DMS53 treated with DMSO at 0.1 percent for 48 hours (cell line): Measurements from ENCODE around the gene MRPL54.
A peak's percentile ranks its signal among the peaks of the same experiment; 100 is the strongest.

Source experiments
- DNase-seq: peaks from one replicate; lab custom pipeline; 2025; ENCODE audit not compliant: unreplicated experiment; lab: John Stamatoyannopoulos, UW

MRPL54 gene

DNA sequence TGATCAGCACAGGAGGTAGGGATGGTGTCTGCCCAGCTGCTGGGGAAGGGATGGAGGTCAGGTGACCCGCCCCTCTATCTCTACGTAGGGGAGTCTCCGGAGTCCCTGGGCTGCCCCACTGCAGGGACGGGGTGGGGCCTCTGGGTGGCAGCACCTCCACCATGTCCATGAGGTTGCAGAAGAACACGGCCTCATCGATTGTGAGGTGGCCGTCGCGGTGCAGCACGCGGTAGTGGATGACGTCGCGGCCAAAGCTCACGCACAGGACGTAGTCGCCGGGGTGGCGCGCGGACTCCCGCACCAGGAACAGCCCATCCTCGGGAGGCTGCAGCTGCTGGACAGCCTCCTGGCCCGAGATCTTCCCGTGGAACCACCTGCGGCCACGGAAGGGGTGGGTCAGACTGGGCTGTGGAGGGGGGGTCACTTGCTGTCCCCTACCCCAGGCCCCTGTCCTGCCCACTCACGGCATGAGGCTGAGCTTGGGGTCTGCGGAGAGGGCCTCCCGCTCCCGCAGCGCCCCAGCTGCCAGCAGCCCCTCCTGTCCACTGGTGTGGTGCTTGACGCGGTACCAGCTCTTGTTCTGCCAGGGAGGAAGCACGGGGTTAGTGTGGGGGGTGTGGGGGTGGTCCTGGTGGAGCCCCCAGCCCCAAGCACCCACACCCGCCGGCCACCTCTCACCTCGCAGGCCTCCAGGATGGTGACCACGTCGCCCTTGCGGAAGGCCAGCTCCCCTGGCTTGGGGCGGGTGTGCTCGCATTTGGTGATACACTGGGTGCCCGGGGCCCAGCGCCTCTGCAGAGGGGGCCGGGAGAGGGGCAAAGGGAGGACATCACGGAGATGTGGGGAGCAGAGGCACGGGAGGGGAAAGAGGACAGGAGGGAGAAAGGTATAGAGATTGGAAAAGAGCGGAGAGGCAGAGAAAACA, 21.4 kb downstream of the MRPL54 start:
- DNase-seq, result peak; percentile 3

DNA sequence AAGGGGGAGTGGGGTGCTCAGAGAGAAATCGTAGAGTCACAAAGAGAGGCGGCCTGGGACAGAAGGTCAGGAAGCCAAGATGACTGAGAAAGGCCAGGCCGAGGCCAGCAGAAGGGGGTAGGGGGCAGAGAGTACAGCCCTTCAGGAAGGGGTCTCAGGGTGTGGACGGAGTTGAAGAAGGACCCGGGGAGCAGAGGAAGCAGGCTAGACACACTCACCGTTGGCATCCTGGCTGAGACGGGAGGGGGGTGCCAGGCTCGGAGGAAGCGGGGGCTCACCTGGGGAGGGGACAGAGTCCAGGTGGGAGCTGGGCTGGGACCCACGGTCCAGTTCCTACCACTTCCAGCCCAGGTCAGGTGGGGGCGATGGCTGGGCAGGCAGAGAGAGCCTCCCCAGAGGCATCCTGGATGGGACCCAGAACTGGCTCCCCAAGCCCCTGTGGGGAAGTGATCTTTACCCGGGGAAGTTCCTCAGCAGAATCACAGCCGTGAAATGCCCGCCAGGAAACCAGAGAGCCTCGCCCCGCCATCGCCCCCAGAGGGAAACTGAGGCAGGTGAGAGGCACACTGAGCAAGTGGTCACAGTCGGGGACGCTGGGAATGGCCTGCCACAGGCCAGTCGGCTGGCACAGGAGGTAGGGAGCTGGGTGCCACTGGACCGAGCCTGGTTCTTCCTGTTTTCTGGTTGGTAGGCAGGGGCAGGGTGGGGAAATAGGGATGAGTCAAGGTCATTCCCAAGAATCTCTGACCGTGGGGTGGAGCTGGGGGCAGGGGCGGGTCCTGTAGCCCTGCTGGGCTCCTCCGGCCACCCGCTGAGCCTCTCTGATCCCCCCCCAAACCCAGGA, 22.3 kb downstream of the MRPL54 start:
- no peak for DNase-seq

DNA sequence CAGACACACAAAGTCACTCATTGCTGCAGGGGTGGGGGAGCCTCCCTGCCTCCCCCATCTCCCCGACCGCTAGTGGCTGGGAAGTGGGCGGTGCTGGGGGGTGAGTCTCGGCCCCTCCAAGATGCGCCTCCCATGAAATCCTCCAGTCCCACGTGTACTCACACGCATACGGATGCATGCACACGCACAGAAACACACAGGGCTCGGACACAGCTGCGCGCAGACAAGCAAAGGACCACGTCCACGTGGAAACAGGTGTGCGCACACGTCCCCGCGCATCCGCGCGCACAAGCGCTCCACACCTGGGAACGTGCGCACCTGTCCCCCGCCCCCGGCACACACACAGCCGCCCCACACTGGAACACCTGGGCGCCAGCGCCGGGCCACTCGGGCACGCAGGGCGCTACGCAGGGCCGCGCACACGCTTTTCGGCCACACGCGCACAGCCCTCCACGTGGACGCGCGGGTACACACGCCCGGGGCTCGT, 23.0 kb downstream of the MRPL54 start:
- no peak for DNase-seq

DNA sequence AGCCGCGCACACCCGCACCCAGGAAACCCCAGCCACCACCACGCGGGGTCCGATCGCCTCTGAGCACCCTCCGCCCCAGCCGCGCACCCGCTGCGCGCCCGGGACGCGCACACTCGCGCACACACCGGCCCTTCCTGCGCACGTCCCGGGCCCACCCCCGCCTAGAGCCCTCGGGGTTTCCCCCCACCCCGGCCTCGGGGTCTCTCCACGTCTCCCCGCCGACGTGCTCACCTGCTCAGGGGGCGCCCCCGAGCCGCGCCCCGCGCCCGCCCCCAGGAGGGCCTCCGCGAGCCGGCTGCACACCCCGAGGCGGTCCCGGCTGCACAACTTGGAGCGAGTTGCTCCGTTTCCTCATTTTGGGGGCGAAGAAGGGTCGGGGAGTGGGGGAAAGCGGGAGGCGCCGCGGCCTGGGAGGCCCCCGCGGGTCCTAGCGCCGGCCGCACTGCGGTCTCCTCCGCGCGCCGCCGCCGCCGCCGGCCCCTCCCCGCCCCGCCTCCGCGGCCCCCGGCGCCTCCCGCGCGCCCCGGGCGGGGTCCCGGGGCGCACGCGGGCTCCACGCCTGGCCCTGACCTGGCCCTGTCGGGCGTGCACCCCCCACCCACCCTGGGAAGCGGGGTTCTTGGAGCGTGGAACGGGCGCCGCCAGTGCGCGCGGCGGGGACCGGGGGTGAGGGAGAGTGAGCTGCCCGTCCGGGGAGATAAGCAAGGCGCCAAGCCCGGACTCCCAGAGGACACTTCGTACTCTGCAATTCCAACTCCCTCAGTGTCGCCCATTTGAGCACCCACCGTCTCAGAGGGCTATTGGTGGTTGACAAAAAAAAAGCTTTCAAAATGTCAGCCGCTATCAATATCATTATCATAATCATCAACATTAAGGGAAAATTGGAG, 23.7 kb downstream of the MRPL54 start, which contains the start of gene MATK:
TSS of gene MATK (minus strand) at position 444 of the 887 bp plus-strand sequence. CDS start 1,246 bp downstream, outside the sequence.
- DNase-seq, result no peak

DNA sequence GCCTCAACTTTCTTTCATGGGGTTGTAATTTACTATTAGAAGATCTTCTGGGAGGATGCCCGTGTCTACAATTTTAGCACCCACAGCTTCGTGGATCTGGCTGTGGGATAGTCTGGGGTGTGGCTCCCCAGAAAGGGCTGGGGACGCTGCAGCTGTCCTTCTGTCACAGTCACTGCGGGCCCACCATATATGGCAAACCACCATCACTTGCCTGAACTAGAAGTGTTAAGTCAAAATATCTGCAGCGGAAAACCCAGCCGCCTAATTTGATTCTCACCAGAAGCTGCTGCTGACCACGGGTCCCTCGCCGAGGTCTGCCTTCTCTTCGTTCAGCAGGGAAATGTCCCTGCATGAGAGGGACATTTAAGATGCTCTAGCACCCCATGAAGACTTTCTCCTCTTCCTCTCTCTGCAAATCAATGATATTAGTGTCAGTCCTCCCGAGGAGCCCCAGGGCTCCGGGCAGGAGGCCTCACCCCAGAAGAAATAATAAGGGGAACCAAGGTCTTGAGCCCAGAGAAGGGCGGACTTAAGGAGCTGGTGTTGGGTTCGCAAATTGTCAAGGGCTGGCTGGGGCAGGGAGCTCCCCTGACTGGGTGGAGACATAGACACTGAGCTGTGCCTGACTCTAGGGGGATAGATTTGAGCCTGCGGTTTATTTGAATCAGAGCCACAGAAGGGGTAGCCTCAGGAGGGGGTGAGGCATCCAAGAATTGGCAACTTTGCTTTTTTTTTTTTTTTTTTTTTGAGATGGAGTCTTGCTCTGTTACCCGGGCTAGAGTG, 26.7 kb downstream of the MRPL54 start:
- DNase-seq, result no peak

DNA sequence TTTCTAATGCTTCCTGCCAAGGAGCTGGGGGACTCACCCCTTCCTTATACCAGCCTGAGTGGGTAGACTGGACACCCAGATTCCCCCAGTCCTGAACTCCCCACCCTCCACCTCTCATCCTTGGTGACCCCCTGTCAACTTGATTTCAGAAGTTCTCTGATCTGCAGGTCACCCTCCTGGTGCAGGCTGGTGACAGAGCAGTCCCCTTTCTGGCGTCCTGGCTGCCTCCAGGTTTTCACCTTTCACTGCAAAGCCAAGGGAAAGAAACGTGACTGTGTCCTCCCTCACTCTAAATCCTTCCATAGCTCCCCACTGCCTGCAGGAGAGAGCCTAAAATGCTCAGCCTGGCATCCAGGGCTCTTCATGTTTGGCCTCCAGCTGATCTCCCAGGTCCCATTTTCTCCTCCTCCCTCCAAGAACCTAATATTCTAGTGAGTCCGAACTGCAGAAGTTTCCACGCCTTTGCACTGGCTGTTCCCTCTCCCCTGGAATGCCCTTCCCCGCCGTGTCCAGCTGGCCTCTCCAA, 27.8 kb downstream of the MRPL54 start:
- no peak for DNase-seq

DNA sequence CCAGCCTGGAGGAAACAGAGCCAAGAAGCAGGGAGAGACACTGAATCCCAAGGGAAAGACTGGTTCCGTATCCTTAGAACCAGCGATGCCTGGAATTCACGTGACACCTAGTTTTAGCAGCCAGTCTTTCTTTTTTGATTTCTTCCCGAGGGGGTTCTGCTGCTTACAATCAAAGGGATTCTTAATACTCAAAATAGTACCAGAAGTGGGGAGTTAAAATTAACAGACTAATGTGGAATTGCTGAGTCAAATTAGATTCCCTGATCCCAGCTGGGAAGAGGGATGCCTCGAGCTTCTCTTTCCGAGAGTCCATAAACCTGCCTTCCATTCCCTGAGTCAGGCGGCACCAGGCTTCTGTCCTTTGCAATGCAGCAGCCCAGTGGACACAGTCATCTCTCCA, 28.5 kb downstream of the MRPL54 start:
- no peak for DNase-seq

DNA sequence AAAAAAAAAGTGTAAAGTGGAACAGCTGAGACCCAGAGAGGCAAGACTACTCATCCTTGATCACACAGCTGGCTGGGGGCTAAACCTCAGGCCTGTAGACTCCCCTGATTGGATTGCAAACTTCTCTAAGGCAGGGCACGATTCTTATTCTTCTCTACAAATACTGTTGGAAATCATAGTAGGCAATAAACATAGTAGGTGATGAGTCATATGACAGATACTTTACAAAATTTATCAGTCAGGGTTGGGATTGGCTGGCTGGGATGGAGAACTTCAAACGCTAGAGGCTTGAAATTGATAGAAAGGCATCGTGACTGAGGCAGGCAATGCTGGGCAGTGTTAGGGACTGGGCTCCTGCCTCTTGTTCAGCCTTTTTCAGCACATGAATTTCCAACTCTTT, 29.6 kb downstream of the MRPL54 start:
- no peak for DNase-seq

DNA sequence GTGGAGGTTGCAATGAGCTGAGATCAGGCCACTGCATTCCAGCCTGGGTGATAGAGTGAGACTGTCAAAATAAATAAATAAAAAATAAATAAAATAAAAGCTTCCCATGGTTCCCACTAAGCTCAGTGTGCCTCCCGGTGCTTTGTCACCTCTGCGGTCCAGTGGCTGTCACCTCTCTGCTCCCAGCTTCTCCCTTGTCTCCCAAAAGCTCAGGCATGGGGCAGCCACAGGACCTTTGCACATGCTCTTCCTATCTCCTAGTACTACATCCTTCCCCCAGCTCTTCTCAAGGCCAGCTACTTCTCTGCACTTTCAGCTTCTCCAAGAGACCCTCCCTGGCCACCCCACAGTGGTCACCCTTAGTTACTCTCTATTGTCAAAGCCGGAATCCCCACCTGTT, 31.3 kb downstream of the MRPL54 start:
- no peak for DNase-seq

DNA sequence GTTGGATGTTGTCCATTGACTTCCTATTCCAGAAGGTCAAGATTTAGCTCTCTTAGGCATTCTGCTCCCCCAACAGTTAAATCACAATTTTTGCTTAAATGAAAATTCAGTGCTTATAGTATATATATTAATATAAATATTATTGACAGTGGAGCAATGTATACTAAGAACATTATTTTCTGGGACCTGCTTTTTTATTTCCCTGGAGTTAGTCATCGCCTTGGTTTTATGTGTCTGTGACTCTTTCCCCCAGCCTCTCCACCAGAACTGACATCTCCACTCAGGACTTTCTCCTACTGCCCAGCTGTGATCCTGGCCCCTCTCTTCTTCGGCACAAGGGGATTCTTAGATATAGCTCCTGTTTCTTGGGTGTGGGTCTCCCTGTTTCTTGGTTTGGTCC, 33.9 kb downstream of the MRPL54 start:
- no peak for DNase-seq

DNA sequence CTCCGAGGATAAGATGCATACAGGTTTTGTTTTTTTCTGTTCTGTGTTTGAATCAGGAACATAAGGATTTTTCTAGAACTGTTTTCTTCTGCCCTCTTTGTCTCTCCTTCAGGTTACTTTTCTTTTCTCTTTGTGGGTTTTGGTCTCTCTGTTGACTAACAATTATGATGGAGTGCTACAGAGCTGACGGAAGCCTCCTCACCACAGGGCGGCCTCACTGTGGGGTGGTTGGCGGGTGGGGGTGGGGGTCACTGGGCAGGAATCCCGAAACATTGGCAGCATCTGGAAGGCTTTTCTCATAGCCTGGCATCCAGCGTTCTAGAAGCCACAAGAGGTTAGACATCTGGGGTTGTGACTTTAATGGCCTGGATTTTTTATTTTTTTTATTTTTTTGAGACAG, 35.7 kb downstream of the MRPL54 start:
- DNase-seq, result no peak

DNA sequence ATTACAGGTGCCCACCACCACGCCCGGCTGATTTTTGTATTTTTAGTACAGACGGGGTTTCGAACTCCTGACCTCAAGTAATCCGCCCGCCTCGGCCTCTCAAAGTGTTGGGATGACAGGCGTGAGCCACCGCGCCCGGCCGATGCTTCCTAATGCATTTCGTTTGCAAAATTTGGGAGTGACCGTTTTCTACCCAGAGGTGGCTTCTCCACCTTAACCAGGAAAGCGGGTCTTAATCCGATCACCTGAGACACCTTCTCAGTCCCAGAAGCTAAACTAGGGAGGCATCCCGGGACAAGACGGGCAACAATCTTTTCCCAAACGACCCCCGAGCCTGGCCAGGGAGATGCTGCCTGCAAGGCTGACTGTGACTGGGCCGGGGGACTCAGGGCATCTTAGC, 38.5 kb downstream of the MRPL54 start:
- DNase-seq, result no peak

DNA sequence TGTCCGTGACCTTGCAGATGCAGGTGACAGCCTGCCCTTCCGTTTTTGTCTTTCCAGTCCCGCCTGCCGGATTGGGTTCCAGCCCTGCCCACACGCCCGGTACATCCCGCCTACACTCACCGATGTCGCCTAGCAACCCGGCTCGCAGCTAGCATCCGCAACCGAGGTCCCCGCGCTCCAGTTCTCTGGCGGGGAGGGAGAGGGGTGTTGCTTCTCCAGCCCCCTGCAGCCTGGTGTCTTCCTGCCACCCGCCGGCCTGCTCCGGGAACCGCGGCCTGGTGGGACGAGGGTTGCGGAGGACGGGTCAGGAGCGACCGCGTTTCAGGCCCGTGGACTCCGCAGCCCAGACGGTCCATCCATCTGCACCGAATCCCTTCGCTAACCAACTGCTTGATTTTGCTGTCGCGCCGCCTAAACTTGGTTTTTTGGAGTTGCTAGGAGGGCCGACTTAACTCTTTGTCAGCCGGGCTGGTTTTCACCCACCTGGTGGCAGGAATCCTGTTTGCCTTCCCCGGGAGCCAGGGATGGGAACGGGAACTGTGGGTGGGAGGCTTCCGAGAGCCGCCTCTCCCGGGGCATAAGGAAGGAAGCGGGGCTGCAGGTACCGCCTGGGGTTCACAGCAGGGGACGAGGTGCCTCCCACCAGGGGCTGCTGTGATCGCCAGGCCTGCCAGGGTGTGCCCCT, 39.1 kb downstream of the MRPL54 start:
- no peak for DNase-seq

DNA sequence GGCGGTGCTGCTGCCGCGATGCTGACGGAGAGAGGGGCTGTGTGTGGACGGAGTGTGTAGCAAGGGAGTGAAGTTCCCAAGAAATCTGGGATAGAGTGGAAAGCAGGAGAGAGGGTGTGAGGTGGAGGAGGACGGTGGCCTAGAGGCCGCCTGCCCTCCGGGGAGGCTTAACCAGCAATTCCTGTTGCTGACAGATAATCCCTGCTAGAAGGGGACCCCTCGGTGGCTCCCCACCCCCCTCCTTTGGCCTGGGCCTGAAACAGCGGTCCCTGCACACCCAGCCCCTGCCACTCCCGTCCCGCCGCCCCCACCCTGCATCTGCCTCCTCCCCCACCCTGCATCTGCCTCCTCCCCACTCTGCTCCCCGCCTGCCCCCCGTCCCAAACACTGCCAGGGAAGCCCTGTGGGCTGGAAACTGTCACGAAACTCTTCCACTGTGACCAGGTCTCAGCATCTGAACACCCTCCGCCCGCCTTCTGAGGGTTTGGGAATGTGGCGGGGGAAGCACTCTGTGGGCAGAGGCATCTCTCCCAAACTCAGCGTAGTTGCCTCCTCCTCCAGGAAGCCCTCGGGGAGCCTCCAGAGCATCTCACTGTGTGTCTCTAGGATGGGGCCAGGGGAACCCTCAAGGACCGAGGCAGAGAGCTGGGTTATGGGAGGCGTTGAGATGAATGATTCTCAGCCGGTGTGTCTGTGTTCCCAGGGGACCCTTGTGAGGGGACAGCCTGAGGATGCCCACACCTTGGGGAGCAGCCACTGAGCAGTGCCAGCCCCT, 40.8 kb downstream of the MRPL54 start:
- DNase-seq, result no peak

DNA sequence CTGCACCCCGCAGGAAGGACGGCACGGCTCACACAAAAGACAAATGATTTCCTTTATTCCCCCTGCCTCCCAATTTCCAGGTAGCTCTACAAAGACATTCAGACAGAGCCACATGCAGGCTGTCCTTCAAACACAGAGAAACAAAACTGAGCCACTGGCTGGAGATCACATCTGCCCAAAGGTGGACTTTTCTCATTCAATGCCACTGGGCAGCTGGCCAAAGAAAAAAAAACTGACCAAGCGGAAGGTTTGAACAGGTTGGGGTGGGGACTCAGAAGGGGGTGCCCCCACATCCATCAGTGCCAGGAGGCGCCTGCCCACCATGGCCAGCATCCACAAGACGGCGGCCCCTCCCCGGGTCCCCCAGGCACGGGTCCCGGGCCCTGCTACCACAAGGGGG, 41.5 kb downstream of the MRPL54 start:
- no peak for DNase-seq

DNA sequence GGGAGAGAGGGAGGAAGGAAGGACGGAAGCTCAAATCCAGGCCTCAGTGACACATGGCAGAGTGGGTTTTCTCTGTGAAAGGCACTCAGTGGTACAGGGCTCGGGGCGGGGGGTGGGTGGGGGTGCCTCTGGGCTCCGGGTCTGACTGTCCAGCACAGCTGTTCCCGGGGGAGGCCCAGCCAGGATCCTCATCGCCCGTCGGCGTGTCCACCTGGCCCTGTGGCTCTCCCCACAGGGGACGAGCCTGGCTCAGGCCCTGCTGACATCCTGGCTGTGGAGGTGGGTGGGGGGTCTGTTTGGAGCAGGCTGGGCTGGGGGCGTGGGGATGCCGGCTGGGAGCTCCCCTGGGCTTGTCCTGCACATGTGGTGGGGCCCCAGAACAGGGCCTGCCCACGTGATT, 41.9 kb downstream of the MRPL54 start:
- DNase-seq, result no peak

DNA sequence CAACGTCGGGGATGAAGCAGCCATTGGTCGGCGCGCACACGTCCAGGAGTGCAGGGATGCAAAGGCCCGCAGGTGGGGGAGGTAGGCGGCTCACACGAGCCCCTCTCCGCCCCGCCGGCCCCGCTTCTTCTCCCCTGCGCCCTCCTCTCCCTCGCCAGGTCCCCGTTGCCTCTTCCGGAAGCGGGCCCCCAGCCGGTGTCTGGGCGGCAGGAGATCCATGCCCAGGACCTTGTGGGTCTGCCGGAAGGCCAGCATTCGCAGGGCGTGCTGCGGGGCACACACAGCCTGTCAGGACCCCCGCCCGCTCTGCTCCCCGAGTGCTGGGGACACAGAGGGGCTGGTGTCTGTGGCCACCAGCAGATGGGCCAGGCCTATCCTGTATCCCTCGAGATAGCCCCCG, 43.4 kb downstream of the MRPL54 start:
- DNase-seq, result no peak

DNA sequence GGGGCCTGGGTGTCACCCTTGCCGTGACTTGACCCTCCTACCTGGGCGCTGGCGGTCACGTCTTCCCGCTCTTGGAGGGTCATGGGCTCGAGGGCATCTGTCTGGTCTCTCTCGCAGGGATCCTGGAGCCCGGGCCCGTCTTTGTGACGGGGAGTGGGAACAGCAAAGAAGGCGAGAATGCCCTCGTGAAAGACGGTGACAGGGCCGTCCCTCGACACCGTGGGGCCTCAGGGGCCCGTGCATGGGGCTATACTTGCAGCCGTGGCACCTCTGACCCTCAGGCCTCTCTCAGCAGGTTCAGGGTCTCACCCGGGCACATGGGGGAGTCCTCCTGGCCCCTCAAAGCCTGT, 44.6 kb downstream of the MRPL54 start:
- no peak for DNase-seq
